Measurements from ENCODE around the gene ABLIM2.

ABLIM2 gene

DNA sequence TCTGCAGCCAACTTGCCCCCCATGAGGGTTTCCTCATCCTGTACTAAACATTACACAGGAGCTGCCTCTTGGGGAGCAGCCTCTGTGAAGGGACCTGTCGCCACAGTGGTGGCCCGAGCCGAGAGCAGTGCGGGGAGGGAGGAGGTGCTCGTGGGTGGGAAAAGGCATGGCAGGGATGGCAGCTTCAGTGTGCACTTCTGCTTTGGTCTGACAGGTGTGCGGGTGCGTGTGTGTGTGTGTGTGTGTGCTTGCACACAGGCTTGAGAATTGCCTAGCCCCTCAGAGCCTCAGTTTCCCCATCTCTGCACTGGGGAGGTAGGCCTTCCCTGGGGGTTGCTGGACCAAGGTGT, 44.4 kb upstream of the ABLIM2 start:
- no peak overlapping the region for H3K4me3 ChIP-seq (ENCODE audit: low read depth, low read length)
- TF ChIP-seq, protein P1, sequence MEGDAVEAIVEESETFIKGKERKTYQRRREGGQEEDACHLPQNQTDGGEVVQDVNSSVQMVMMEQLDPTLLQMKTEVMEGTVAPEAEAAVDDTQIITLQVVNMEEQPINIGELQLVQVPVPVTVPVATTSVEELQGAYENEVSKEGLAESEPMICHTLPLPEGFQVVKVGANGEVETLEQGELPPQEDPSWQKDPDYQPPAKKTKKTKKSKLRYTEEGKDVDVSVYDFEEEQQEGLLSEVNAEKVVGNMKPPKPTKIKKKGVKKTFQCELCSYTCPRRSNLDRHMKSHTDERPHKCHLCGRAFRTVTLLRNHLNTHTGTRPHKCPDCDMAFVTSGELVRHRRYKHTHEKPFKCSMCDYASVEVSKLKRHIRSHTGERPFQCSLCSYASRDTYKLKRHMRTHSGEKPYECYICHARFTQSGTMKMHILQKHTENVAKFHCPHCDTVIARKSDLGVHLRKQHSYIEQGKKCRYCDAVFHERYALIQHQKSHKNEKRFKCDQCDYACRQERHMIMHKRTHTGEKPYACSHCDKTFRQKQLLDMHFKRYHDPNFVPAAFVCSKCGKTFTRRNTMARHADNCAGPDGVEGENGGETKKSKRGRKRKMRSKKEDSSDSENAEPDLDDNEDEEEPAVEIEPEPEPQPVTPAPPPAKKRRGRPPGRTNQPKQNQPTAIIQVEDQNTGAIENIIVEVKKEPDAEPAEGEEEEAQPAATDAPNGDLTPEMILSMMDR (IDR thresholded peaks at IDR 0.05; ENCODE audit: low read depth, low read length), result no peak

- TF ChIP-seq, protein P1 (IDR thresholded peaks at IDR 0.05; ENCODE audit: low read depth, low read length), result no peak
- no peak overlapping the region for H3K4me3 ChIP-seq (ENCODE audit: low read depth, low read length)
Measured at GRCh38 chr4:8202108-8203051, 43.8 kb upstream of the ABLIM2 start.

GRCh38 chr4:8201321-8201781, 42.7 kb upstream of the ABLIM2 start:
- TF ChIP-seq, protein P1 (IDR thresholded peaks at IDR 0.05; ENCODE audit: low read depth, low read length), result no peak
- H3K4me3 ChIP-seq (ENCODE audit: low read depth, low read length), result no peak overlapping the region

- no peak overlapping the region for H3K4me3 ChIP-seq (ENCODE audit: low read depth, low read length)
- TF ChIP-seq, protein P1 (IDR thresholded peaks at IDR 0.05; ENCODE audit: low read depth, low read length), result no peak
Measured at GRCh38 chr4:8200302-8200975, 41.8 kb upstream of the ABLIM2 start.

DNA sequence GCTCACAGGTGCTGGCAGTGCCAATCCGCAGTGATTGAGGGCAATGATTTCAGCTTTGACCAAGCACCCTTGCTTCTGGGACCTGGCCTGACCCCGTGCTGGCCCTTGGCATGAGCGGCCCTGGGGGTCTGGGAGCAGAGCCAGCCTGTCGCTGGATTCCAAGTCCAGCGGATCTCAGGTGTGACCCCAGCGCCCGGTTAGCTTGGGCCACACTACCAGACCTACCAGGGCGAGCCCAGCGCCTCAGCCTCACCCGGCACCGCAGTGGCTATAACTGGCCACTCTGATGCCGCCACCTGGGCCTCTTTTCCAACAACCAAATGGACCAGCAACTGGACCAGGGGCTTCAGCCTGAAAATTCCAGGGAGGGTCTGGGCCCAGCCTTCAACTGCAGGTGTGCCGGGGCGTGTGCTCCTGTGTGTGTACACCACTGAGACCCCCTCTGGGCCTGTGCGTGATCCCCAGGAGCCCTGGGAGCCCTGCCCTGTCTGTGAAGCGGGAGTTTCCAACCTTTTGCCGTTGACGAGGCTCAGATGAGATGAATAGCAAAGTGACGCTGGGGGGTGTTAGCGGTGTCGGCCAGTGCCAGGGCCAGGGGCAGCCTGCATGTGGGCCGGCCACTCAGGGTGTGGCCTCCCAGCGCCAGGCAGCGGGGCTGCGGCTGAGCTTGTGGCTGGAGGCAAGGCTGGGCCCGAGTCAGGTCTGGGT, 41.1 kb upstream of the ABLIM2 start:
- H3K4me3 ChIP-seq (ENCODE audit: low read depth, low read length), result no peak overlapping the region
- TF ChIP-seq, protein P1 (IDR thresholded peaks at IDR 0.05; ENCODE audit: low read depth, low read length), result no peak

- TF ChIP-seq, protein P1 (IDR thresholded peaks at IDR 0.05; ENCODE audit: low read depth, low read length), result no peak
- no peak within 1 kb of the TSS for H3K4me3 ChIP-seq (ENCODE audit: low read depth, low read length)
Measured at GRCh38 chr4:8198906-8199593, 40.4 kb upstream of the ABLIM2 start, which contains the start of gene SH3TC1. Gene SH3TC1 (plus strand): TSS chr4:8199290. CDS start chr4:8205195, 5,905 bp downstream.
